ENCODE measurements around the gene SMG6. TPM values are rescaled to one million over a fixed set of nuclear protein-coding genes. Genes with fewer than 3 reads are reported as not detected.

SMG6 gene
- total and polyA plus RNA-seq, 2 of the 13 experiments (the other 11 are each of a cell fraction or from before 2014, with no cell fraction given): 4.6 to 14.6 TPM

GRCh38 chr17:2029911-2030778 lies 273.4 kb downstream of the SMG6 start, which contains the start of gene DPH1 (continued):
- 0 out of 2 replicates have a peak, but pooled peaks have one; percentile 50 for TF ChIP-seq STAT6 (CRISPR knock-in tag; IDR thresholded peaks at IDR 0.05; ENCODE audit: borderline replicate concordance)
- no peak for TF ChIP-seq MAFG (CRISPR knock-in tag; IDR thresholded peaks at IDR 0.05)
- no peak for TF ChIP-seq ZBTB3 (CRISPR knock-in tag; IDR thresholded peaks at IDR 0.05; ENCODE audit: borderline replicate concordance, low read depth)
- no peak for TF ChIP-seq NR2F6 (IDR thresholded peaks at IDR 0.05)
- TF ChIP-seq NR2F6 (CRISPR knock-in tag; IDR thresholded peaks at IDR 0.05): 0 out of 2 replicates have a peak, but pooled peaks have one; percentile 31
- TF ChIP-seq ZNF788 (CRISPR knock-in tag; IDR thresholded peaks at IDR 0.05; ENCODE audit: borderline replicate concordance): peak; percentile 92
- TF ChIP-seq HOXD1 (CRISPR knock-in tag; IDR thresholded peaks at IDR 0.05): 0 out of 2 replicates have a peak, but pooled peaks have one; percentile 44
- no peak for TF ChIP-seq HNRNPUL1 (IDR thresholded peaks at IDR 0.05; ENCODE audit: low read depth, low read length)
- no peak for TF ChIP-seq ETS1 (CRISPR knock-in tag; IDR thresholded peaks at IDR 0.05)
- TF ChIP-seq HMGA1 (CRISPR knock-in tag; conservative IDR thresholded peaks at IDR 0.05): no peak
- no peak for TF ChIP-seq ZFP41 (CRISPR knock-in tag; IDR thresholded peaks at IDR 0.05; ENCODE audit: borderline replicate concordance)
- TF ChIP-seq ZNF414 (CRISPR knock-in tag; IDR thresholded peaks at IDR 0.05): no peak
- TF ChIP-seq ZSCAN5A (CRISPR knock-in tag; IDR thresholded peaks at IDR 0.05; ENCODE audit: borderline replicate concordance): no peak
- peak; percentile 38; the same call in 1 of the 2 replicates for TF ChIP-seq RELA (CRISPR knock-in tag; IDR thresholded peaks at IDR 0.05)
- no peak; the same call in 1 of the 2 replicates for TF ChIP-seq ZNF616 (CRISPR knock-in tag; IDR thresholded peaks at IDR 0.05; ENCODE audit: low read depth)
- peak; percentile 73; the same call in 1 of the 2 replicates for TF ChIP-seq KLF12 (CRISPR knock-in tag; IDR thresholded peaks at IDR 0.05; ENCODE audit: borderline replicate concordance)
- TF ChIP-seq ZNF768 (CRISPR knock-in tag; IDR thresholded peaks at IDR 0.05): no peak; the same call in 1 of the 2 replicates
- no peak for TF ChIP-seq ZNF710 (CRISPR knock-in tag; IDR thresholded peaks at IDR 0.05; ENCODE audit: borderline replicate concordance)
- no peak for TF ChIP-seq RCOR2 (CRISPR knock-in tag; IDR thresholded peaks at IDR 0.05)
- peak; percentile 72 for TF ChIP-seq ZNF883 (CRISPR knock-in tag; IDR thresholded peaks at IDR 0.05; ENCODE audit: not compliant biosample characterization)
- no peak for TF ChIP-seq ZFAT (CRISPR knock-in tag; conservative IDR thresholded peaks at IDR 0.05)

All from HepG2 (cell line).